Ovary (tissue), 9 donors: ENCODE results near the gene EZR. TPM values are rescaled to one million over a fixed set of nuclear protein-coding genes. Genes with fewer than 3 reads are reported as not detected.
"Not testable (repeated sequence)": the region's sequence is repeated elsewhere in the genome, so short reads cannot be mapped to it uniquely, and the experiment has no call there.

ENCODE experiments used
- DNase-seq, 5 donors: peaks; one replicate each; pipeline ENCODE4 v3.0.0-alpha.2; 2019 to 2020
- H3K27ac ChIP-seq, 2 donors: fragments of 200-600 bp; one replicate each; pipeline versions ENCODE4 v1.5.1 to v1.8.0; 2019 to 2022
- H3K27me3 ChIP-seq: fragments of 200-600 bp; one replicate; pipeline ENCODE4 v1.8.0; 2022
- H3K36me3 ChIP-seq: fragments of 200-600 bp; sonication (generic); one replicate; pipeline ENCODE4 v1.5.1; 2019
- H3K4me1 ChIP-seq: one replicate; pipeline ENCODE4 v1.8.1; 2013; ENCODE audit warnings: mild to moderate bottlenecking, moderate library complexity; ENCODE audit not compliant: insufficient read depth
- H3K4me3 ChIP-seq: fragments of 200-600 bp; sonication (generic); one replicate; pipeline ENCODE4 v1.5.1; 2017
- H3K9me3 ChIP-seq, 2 donors: fragments of 200-600 bp in 1 of 2; sonication (generic) in 1 of 2; one replicate each; pipeline versions ENCODE4 v1.5.1 to v1.8.1; 2013 to 2019; ENCODE audit warnings: mild to moderate bottlenecking in 1 of 2, moderate library complexity in 1 of 2
- CTCF ChIP-seq, 3 donors: fragments of 450-650 bp in 2 of 3; fragments of 200-600 bp in 1 of 3; IDR thresholded peaks; one replicate each; pipeline versions ENCODE4 v1.5.1 to v1.8.0; 2016 to 2022; ENCODE audit warnings: antibody characterized with exemption in 3 of 3, mild to moderate bottlenecking in 1 of 3
- EP300 ChIP-seq: sonication (generic); formaldehyde crosslinking; IDR thresholded peaks from one replicate; pipeline ENCODE4 v1.6.1; 2017; ENCODE audit warnings: antibody characterized with exemption
- POLR2A ChIP-seq: fragments of 450-650 bp; IDR thresholded peaks from one replicate; pipeline ENCODE4 v1.6.1; 2017; ENCODE audit warnings: antibody characterized with exemption, mild to moderate bottlenecking, moderate library complexity
- WGBS, 3 donors: extraction: QIAGEN DNeasy Blood & Tissue Kit in 1 of 3; methylation state at CpG; one replicate each; pipeline versions ENCODE4 v1.1.5 to v1.1.7; 2013 to 2017; 5-methylcytosine and 5-hydroxymethylcytosine counted together
- intact Hi-C, 4 donors: fragments of 100-400 bp; cut with DNase I; formaldehyde crosslinking; loops; one replicate each; pipeline versions ENCODE4 v1.11.0 to v1.15.1; 2022 to 2023
- polyA plus RNA-seq, 2 donors: library from polyadenylated mRNA; stranded (reverse); fragments of 200-250 nt in 1 of 2; fragments of 350-450 nt in 1 of 2; fragmentation: Illumina TruSeq in 1 of 2; extraction: RNeasy Lipid Tissue Mini Kit (QIAGEN cat#74804) in 1 of 2; gene quantifications; one replicate each; pipeline ENCODE4 v1.2.3, GENCODE V29; 2013 to 2014
- total RNA-seq, 7 donors: library from RNA; depleted of rRNA in 2 of 7; stranded (reverse); fragments of >200 nt in 2 of 7; fragmentation: NEBNext Ultra II Directional in 3 of 7; extraction: Animal tissue kit (Norgen Biotek cat#: 25700) in 3 of 7; gene quantifications; one replicate each; pipeline versions ENCODE4 v1.1.0 to v1.2.4, GENCODE V29; 2016 to 2023
- donor health status: DM: no; HTN: no; CAD: no; lungs with moderate emphysema.
- donor health status: DM: no; HTN: no; CAD: no.
- donor health status: Bipolar disorder and iron deficiency.
- donor health status: DM: yes; HTN: yes; CAD: no.
- donor health status: DM: no; HTN: no; CAD: no.
- donor health status: DM: yes; HTN: yes; CAD: no.

EZR gene
- total and polyA plus RNA-seq, 9 donors, result 39.0 to 214 (median 85.6) TPM

GRCh38 chr6:158839796-158840195, 20.6 kb upstream of the EZR start:
- no peak for TF ChIP-seq POLR2A
- no peak for TF ChIP-seq EP300
- no peak for TF ChIP-seq CTCF (IDR thresholded peaks at IDR 0.05)
- Histone ChIP-seq H3K27ac (no peak overlapping the region), H3K36me3 (no peaks in the 10 kb centered on the region), H3K4me3 (no peak overlapping the region), H3K9me3 (no peaks in the 10 kb centered on the region), H3K27me3 (no peaks in the 10 kb centered on the region), H3K4me1 (no peaks in the 10 kb centered on the region)
- DNase-seq, result no peak
- 87 to 95% (median 94%) methylated on average over 5 of the region's 5 CpGs for WGBS, 3 donors
- intact Hi-C loops, result no loop called here

- H3K4me3 ChIP-seq, H3K27ac ChIP-seq, H3K9me3 ChIP-seq, H3K4me1 ChIP-seq, intact Hi-C loops, DNase-seq, H3K27me3 ChIP-seq, H3K36me3 ChIP-seq: not testable (repeated sequence)
- 93 to 95% (median 93%) methylated on average over 3 of the region's 3 CpGs for WGBS, 3 donors
These were observed 19.6 kb upstream of the EZR start for GRCh38 chr6:158838790-158839189.

GRCh38 chr6:158837684-158838625, 18.8 kb upstream of the EZR start:
- H3K27ac ChIP-seq, result no peak overlapping the region
- no peaks in the 10 kb centered on the region for H3K27me3 ChIP-seq
- TF ChIP-seq CTCF (IDR thresholded peaks at IDR 0.05), result no peak
- TF ChIP-seq POLR2A, result no peak
- TF ChIP-seq EP300, result no peak
- H3K9me3 ChIP-seq, result no peaks in the 10 kb centered on the region
- WGBS, 3 donors, result 73 to 78% (median 77%) methylated on average over 14 of the region's 14 CpGs
- no peaks in the 10 kb centered on the region for H3K36me3 ChIP-seq
- H3K4me1 ChIP-seq, result no peaks in the 10 kb centered on the region
- intact Hi-C loops, result no loop called here
- no peak for DNase-seq
- no peak overlapping the region for H3K4me3 ChIP-seq

GRCh38 chr6:158836625-158837311, 17.6 kb upstream of the EZR start:
- H3K27ac ChIP-seq, result no peak overlapping the region
- no peak for DNase-seq
- H3K36me3 ChIP-seq, result no peaks in the 10 kb centered on the region
- TF ChIP-seq POLR2A (no peak), EP300 (no peak), CTCF (IDR thresholded peaks at IDR 0.05) (no peak)
- intact Hi-C loops, result no loop called here
- no peaks in the 10 kb centered on the region for H3K9me3 ChIP-seq
- no peak overlapping the region for H3K4me3 ChIP-seq
- no peaks in the 10 kb centered on the region for H3K27me3 ChIP-seq
- WGBS, 3 donors, result 92 to 96% (median 95%) methylated on average over 11 of the region's 11 CpGs
- no peaks in the 10 kb centered on the region for H3K4me1 ChIP-seq
